ENCODE data around the gene AP2S1.

AP2S1 gene

DNA sequence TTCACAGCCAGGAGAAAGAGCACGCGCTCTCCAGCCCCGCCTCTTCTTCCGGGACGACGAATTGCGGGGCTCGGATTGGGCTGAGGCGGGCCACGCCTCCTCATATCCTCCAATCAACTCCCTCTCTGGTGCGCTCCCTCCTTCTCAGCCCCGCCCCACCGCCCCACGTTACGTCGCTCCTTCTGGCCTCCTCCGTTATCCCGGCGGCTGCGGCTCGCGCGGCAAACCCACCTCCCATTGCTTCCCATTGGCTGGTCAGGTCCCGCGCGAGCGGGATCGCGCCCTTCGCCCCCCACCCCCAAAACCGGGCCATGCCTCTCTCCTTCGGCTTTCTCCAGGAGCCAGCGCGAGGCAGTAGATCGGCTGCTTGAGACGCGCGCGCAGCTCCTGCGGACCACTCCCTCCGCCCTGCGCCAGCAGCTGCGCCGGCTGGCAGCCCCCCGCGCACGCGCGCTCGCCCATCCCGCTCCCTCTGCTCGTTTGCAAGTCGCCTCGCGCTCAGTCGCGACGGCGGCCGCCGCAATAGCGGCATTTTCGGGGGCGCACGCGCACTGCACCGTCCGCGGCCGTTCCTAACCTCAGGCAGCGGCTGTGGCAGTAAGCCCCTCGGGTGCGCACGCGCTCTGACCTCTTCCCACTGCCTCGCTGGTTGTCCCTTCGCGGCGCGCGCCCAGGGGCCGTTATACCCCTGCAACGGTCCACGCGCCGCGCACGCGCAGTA is 9.6 kb upstream of the AP2S1 start (continued):
- TF ChIP-seq, protein P1, sequence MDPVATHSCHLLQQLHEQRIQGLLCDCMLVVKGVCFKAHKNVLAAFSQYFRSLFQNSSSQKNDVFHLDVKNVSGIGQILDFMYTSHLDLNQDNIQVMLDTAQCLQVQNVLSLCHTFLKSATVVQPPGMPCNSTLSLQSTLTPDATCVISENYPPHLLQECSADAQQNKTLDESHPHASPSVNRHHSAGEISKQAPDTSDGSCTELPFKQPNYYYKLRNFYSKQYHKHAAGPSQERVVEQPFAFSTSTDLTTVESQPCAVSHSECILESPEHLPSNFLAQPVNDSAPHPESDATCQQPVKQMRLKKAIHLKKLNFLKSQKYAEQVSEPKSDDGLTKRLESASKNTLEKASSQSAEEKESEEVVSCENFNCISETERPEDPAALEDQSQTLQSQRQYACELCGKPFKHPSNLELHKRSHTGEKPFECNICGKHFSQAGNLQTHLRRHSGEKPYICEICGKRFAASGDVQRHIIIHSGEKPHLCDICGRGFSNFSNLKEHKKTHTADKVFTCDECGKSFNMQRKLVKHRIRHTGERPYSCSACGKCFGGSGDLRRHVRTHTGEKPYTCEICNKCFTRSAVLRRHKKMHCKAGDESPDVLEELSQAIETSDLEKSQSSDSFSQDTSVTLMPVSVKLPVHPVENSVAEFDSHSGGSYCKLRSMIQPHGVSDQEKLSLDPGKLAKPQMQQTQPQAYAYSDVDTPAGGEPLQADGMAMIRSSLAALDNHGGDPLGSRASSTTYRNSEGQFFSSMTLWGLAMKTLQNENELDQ (tag by site-specific recombination; IDR thresholded peaks at IDR 0.05; ENCODE audit: low read depth): no peak
- TF ChIP-seq ZNF549 (tag by site-specific recombination; IDR thresholded peaks at IDR 0.05) (no peak), ZNF76 (tag by site-specific recombination; IDR thresholded peaks at IDR 0.05; ENCODE audit: borderline replicate concordance, low read depth) (peak; percentile 38; the same call in 1 of the 2 replicates), ZNF426 (tag by site-specific recombination; IDR thresholded peaks at IDR 0.05) (no peak), ZNF132 (tag by site-specific recombination; IDR thresholded peaks at IDR 0.05; ENCODE audit: borderline replicate concordance) (no peak), ZNF664 (tag by site-specific recombination; IDR thresholded peaks at IDR 0.05) (no peak), ZIC2 (tag by site-specific recombination; IDR thresholded peaks at IDR 0.05) (no peak), SP7 (tag by site-specific recombination; IDR thresholded peaks at IDR 0.05) (peak; percentile 53; the same call in 1 of the 2 replicates), SP2 (tag by site-specific recombination; IDR thresholded peaks at IDR 0.05) (peak; percentile 98), KLF7 (tag by site-specific recombination; IDR thresholded peaks at IDR 0.05; ENCODE audit: borderline replicate concordance) (no peak; the same call in 1 of the 2 replicates), ZNF157 (tag by site-specific recombination; IDR thresholded peaks at IDR 0.05) (no peak), ZNF785 (tag by site-specific recombination; IDR thresholded peaks at IDR 0.05) (peak; percentile 74; the same call in 1 of the 2 replicates), OSR2 (tag by site-specific recombination; IDR thresholded peaks at IDR 0.05) (peak; percentile 29; the same call in 1 of the 2 replicates), ZNF510 (tag by site-specific recombination; IDR thresholded peaks at IDR 0.05; ENCODE audit: insufficient replicate concordance) (no peak), ZNF548 (tag by site-specific recombination; IDR thresholded peaks at IDR 0.05) (no peak), TRIM28 (IDR thresholded peaks at IDR 0.05; ENCODE audit: borderline replicate concordance, low read length) (no peak), ZNF423 (tag by site-specific recombination; IDR thresholded peaks at IDR 0.05) (no peak), YY2 (tag by site-specific recombination; IDR thresholded peaks at IDR 0.05) (peak; percentile 74), ZNF670 (tag by site-specific recombination; IDR thresholded peaks at IDR 0.05; ENCODE audit: low read depth) (no peak), ZNF514 (tag by site-specific recombination; IDR thresholded peaks at IDR 0.05) (no peak), ZNF211 (tag by site-specific recombination; IDR thresholded peaks at IDR 0.05; ENCODE audit: low read depth) (no peak), TCF7L2 (IDR thresholded peaks at IDR 0.05; ENCODE audit: borderline replicate concordance, low read depth, low read length) (no peak), ZNF391 (tag by site-specific recombination; IDR thresholded peaks at IDR 0.05; ENCODE audit: borderline replicate concordance, low read depth) (peak; percentile 86; the same call in 1 of the 2 replicates), ZEB2 (tag by site-specific recombination; IDR thresholded peaks at IDR 0.05) (peak; percentile 92), GLIS1 (tag by site-specific recombination; IDR thresholded peaks at IDR 0.05) (peak; percentile 45; the same call in 1 of the 2 replicates)
- TF ChIP-seq, protein P2, sequence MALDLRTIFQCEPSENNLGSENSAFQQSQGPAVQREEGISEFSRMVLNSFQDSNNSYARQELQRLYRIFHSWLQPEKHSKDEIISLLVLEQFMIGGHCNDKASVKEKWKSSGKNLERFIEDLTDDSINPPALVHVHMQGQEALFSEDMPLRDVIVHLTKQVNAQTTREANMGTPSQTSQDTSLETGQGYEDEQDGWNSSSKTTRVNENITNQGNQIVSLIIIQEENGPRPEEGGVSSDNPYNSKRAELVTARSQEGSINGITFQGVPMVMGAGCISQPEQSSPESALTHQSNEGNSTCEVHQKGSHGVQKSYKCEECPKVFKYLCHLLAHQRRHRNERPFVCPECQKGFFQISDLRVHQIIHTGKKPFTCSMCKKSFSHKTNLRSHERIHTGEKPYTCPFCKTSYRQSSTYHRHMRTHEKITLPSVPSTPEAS (tag by site-specific recombination; IDR thresholded peaks at IDR 0.05): no peak
- TF ChIP-seq, protein P3, sequence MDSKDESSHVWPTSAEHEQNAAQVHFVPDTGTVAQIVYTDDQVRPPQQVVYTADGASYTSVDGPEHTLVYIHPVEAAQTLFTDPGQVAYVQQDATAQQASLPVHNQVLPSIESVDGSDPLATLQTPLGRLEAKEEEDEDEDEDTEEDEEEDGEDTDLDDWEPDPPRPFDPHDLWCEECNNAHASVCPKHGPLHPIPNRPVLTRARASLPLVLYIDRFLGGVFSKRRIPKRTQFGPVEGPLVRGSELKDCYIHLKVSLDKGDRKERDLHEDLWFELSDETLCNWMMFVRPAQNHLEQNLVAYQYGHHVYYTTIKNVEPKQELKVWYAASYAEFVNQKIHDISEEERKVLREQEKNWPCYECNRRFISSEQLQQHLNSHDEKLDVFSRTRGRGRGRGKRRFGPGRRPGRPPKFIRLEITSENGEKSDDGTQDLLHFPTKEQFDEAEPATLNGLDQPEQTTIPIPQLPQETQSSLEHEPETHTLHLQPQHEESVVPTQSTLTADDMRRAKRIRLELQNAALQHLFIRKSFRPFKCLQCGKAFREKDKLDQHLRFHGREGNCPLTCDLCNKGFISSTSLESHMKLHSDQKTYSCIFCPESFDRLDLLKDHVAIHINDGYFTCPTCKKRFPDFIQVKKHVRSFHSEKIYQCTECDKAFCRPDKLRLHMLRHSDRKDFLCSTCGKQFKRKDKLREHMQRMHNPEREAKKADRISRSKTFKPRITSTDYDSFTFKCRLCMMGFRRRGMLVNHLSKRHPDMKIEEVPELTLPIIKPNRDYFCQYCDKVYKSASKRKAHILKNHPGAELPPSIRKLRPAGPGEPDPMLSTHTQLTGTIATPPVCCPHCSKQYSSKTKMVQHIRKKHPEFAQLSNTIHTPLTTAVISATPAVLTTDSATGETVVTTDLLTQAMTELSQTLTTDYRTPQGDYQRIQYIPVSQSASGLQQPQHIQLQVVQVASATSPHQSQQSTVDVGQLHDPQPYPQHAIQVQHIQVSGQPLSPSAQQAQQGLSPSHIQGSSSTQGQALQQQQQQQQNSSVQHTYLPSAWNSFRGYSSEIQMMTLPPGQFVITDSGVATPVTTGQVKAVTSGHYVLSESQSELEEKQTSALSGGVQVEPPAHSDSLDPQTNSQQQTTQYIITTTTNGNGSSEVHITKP (tag by site-specific recombination; IDR thresholded peaks at IDR 0.05): no peak; the same call in 1 of the 2 replicates
- TF ChIP-seq, protein P4, sequence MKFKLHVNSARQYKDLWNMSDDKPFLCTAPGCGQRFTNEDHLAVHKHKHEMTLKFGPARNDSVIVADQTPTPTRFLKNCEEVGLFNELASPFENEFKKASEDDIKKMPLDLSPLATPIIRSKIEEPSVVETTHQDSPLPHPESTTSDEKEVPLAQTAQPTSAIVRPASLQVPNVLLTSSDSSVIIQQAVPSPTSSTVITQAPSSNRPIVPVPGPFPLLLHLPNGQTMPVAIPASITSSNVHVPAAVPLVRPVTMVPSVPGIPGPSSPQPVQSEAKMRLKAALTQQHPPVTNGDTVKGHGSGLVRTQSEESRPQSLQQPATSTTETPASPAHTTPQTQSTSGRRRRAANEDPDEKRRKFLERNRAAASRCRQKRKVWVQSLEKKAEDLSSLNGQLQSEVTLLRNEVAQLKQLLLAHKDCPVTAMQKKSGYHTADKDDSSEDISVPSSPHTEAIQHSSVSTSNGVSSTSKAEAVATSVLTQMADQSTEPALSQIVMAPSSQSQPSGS (tag by site-specific recombination; IDR thresholded peaks at IDR 0.05; ENCODE audit: low read depth): no peak
- TF ChIP-seq, protein P5, sequence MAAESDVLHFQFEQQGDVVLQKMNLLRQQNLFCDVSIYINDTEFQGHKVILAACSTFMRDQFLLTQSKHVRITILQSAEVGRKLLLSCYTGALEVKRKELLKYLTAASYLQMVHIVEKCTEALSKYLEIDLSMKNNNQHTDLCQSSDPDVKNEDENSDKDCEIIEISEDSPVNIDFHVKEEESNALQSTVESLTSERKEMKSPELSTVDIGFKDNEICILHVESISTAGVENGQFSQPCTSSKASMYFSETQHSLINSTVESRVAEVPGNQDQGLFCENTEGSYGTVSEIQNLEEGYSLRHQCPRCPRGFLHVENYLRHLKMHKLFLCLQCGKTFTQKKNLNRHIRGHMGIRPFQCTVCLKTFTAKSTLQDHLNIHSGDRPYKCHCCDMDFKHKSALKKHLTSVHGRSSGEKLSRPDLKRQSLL (tag by site-specific recombination; IDR thresholded peaks at IDR 0.05): peak; percentile 64; the same call in 1 of the 2 replicates
- TF ChIP-seq, protein P6, sequence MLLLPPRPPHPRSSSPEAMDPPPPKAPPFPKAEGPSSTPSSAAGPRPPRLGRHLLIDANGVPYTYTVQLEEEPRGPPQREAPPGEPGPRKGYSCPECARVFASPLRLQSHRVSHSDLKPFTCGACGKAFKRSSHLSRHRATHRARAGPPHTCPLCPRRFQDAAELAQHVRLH (tag by site-specific recombination; IDR thresholded peaks at IDR 0.05): peak; percentile 53; the same call in 1 of the 2 replicates

Data from HEK293 (cell line).